SKM-1 treated with dmso at 0.1 percent for 144 hours (cell line): Measurements from ENCODE around the gene OR4A5.
"Not testable (repeated sequence)": the region's sequence is repeated elsewhere in the genome, so short reads cannot be mapped to it uniquely, and the experiment has no call there.

ENCODE experiments used
- DNase-seq: peaks from one replicate; lab custom pipeline; 2025; ENCODE audit not compliant: unreplicated experiment; lab: John Stamatoyannopoulos, UW

Gene OR4A5

GRCh38 chr11:54706532-54706931, at the start of gene OR4A5:
OR4A5 (plus strand) TSS chr11:54706832; CDS start chr11:54706885, 53 bp downstream.
- not testable (repeated sequence) for DNase-seq

- not testable (repeated sequence) for DNase-seq
These were observed 13.5 kb downstream of the OR4A5 start for GRCh38 chr11:54720094-54720493.
